Measurements from ENCODE around the gene KAT2B. TPM values are rescaled to one million over a fixed set of nuclear protein-coding genes. Genes with fewer than 3 reads are reported as not detected.

KAT2B gene
- total RNA-seq, 1 experiment from 2014 or later = 3.2 TPM

- ChIA-PET CTCF (interaction anchor here (0.7 kb wide), 1 partner anchor 33 kb away, joined by 5 read pairs; no protein-coding TSS in a partner anchor), POLR2A (ENCODE audit: unreplicated experiment) (no interaction called here)
- peaks cover 31% of the 10 kb centered on the region for H3F3A ChIP-seq (ENCODE audit: insufficient read depth, low read depth)
- no peak overlapping the region for H3K4me3 ChIP-seq
- H3K27me3 ChIP-seq (ENCODE audit: insufficient read depth, low read depth) = no peaks in the 10 kb centered on the region
- no peaks in the 10 kb centered on the region for H3K36me3 ChIP-seq (ENCODE audit: low read depth)
- no peaks in the 10 kb centered on the region for H3K9me3 ChIP-seq (ENCODE audit: insufficient read depth, low read depth)
- no peaks in the 10 kb centered on the region; the same call in 1 of the 2 replicates for H3K9me2 ChIP-seq (ENCODE audit: insufficient read depth)
- intact Hi-C loops (cut with micrococcal nuclease; ENCODE audit: unreplicated experiment) = no loop called here
- peak overlapping the region; percentile 62 for H3K4me2 ChIP-seq
- H3K27ac ChIP-seq = peak overlapping the region; percentile 77
- TF ChIP-seq CTCF (conservative IDR thresholded peaks at IDR 0.05) = no peak
- no peak for TF ChIP-seq EZH2 (IDR thresholded peaks at IDR 0.05; ENCODE audit: low read depth)
- DNase-seq = peak; percentile 51 to 90
- H2AFZ ChIP-seq = no peak overlapping the region
- peaks cover 51% of the 10 kb centered on the region for H3K4me1 ChIP-seq (replicated peaks; ENCODE audit: insufficient read depth)
- no peaks in the 10 kb centered on the region for H3K79me2 ChIP-seq (ENCODE audit: low read depth)
- H4K20me1 ChIP-seq (ENCODE audit: insufficient read depth) = no peaks in the 10 kb centered on the region; the same call in 1 of the 2 replicates
- no TSS peak for BruUV-seq (replicated peaks)
Measured at GRCh38 chr3:20056725-20057611, 16.7 kb downstream of the KAT2B start.

GRCh38 chr3:20057612-20058180 is 17.4 kb downstream of the KAT2B start:
- Histone ChIP-seq H3K27ac (peak overlapping the region; percentile 77), H3K79me2 (ENCODE audit: low read depth) (no peaks in the 10 kb centered on the region), H2AFZ (no peak overlapping the region), H3K4me3 (no peak overlapping the region), H3K9me3 (ENCODE audit: insufficient read depth, low read depth) (no peaks in the 10 kb centered on the region), H3K9me2 (ENCODE audit: insufficient read depth) (no peaks in the 10 kb centered on the region; the same call in 1 of the 2 replicates), H3K27me3 (ENCODE audit: insufficient read depth, low read depth) (no peaks in the 10 kb centered on the region), H4K20me1 (ENCODE audit: insufficient read depth) (no peaks in the 10 kb centered on the region; the same call in 1 of the 2 replicates), H3F3A (ENCODE audit: insufficient read depth, low read depth) (peaks cover 31% of the 10 kb centered on the region), H3K36me3 (ENCODE audit: low read depth) (no peaks in the 10 kb centered on the region), H3K4me2 (peak overlapping the region; percentile 62), H3K4me1 (replicated peaks; ENCODE audit: insufficient read depth) (peaks cover 51% of the 10 kb centered on the region)
- ChIA-PET CTCF (no interaction called here), POLR2A (ENCODE audit: unreplicated experiment) (no interaction called here)
- no peak for TF ChIP-seq EZH2 (IDR thresholded peaks at IDR 0.05; ENCODE audit: low read depth)
- no peak for TF ChIP-seq CTCF (conservative IDR thresholded peaks at IDR 0.05)
- BruUV-seq (replicated peaks) = no TSS peak
- DNase-seq = no peak
- intact Hi-C loops (cut with micrococcal nuclease; ENCODE audit: unreplicated experiment) = no loop called here

GRCh38 chr3:20059929-20060328 is 19.7 kb downstream of the KAT2B start:
- Histone ChIP-seq H3K9me3 (ENCODE audit: insufficient read depth, low read depth) (no peaks in the 10 kb centered on the region), H2AFZ (no peak overlapping the region), H3K79me2 (ENCODE audit: low read depth) (no peaks in the 10 kb centered on the region), H3K4me3 (no peak overlapping the region), H3K4me1 (replicated peaks; ENCODE audit: insufficient read depth) (peaks cover 48% of the 10 kb centered on the region), H3K27me3 (ENCODE audit: insufficient read depth, low read depth) (no peaks in the 10 kb centered on the region), H4K20me1 (ENCODE audit: insufficient read depth) (no peaks in the 10 kb centered on the region), H3K27ac (no peak overlapping the region), H3K4me2 (no peak overlapping the region), H3K9me2 (ENCODE audit: insufficient read depth) (no peaks in the 10 kb centered on the region; the same call in 1 of the 2 replicates), H3F3A (ENCODE audit: insufficient read depth, low read depth) (peaks cover 32% of the 10 kb centered on the region), H3K36me3 (ENCODE audit: low read depth) (no peaks in the 10 kb centered on the region)
- ChIA-PET POLR2A (ENCODE audit: unreplicated experiment) (no interaction called here), CTCF (no interaction called here)
- intact Hi-C loops (cut with micrococcal nuclease; ENCODE audit: unreplicated experiment) = no loop called here
- no peak for TF ChIP-seq EZH2 (IDR thresholded peaks at IDR 0.05; ENCODE audit: low read depth)
- no peak for TF ChIP-seq CTCF (conservative IDR thresholded peaks at IDR 0.05)
- BruUV-seq (replicated peaks) = no TSS peak
- DNase-seq = no peak

Data from PC-9 (cell line).